WTC11 (cell line): Measurements from ENCODE around the gene LATS2.

ENCODE experiments used
- AR ChIP-seq: fragments of 250-450 bp; sonication (Bioruptor Pico); IDR thresholded peaks from 2 replicates; pipeline ENCODE4 v1.9.0; 2021; ENCODE audit warnings: mild to moderate bottlenecking
- CREB1 ChIP-seq: sonication (generic); formaldehyde crosslinking; IDR thresholded peaks from 2 replicates; pipeline ENCODE4 v1.8.0; 2023; ENCODE audit warnings: mild to moderate bottlenecking, missing genetic modification reagents
- CTCF ChIP-seq: fragments of 200-600 bp; IDR thresholded peaks from 2 replicates; pipeline ENCODE4 v1.8.0; 2022; ENCODE audit warnings: antibody characterized with exemption
- E2F4 ChIP-seq: sonication (generic); formaldehyde crosslinking; IDR thresholded peaks from 2 replicates; pipeline ENCODE4 v1.8.1; 2022; ENCODE audit warnings: low read depth, mild to moderate bottlenecking, moderate library complexity, missing genetic modification reagents, borderline replicate concordance
- MAX ChIP-seq: sonication (generic); formaldehyde crosslinking; IDR thresholded peaks from 2 replicates; pipeline ENCODE4 v1.8.0; 2022; ENCODE audit warnings: mild to moderate bottlenecking, missing genetic modification reagents
- NFE2L1 ChIP-seq: sonication (generic); formaldehyde crosslinking; IDR thresholded peaks from 2 replicates; pipeline ENCODE4 v1.8.1; 2023; ENCODE audit warnings: missing genetic modification reagents
- NFYB ChIP-seq: sonication (generic); formaldehyde crosslinking; conservative IDR thresholded peaks from 2 replicates; pipeline ENCODE4 v1.8.0; 2022; ENCODE audit warnings: low read depth, missing genetic modification reagents
- SMAD4 ChIP-seq: sonication (generic); formaldehyde crosslinking; IDR thresholded peaks from 2 replicates; pipeline ENCODE4 v1.8.0; 2022; ENCODE audit warnings: mild to moderate bottlenecking, missing genetic modification reagents
- ZNF317 ChIP-seq: sonication (generic); formaldehyde crosslinking; IDR thresholded peaks from 2 replicates; pipeline ENCODE4 v1.8.1; 2023; ENCODE audit warnings: low read depth, mild to moderate bottlenecking, moderate library complexity, missing genetic modification reagents, borderline replicate concordance
- TF ChIP-seq, protein P1 (sequence below): sonication (generic); formaldehyde crosslinking; IDR thresholded peaks from 2 replicates; pipeline ENCODE4 v1.8.1; 2023; ENCODE audit warnings: mild to moderate bottlenecking, missing genetic modification reagents, moderate library complexity
- TF ChIP-seq, protein P2 (sequence below): fragments of 250-450 bp; sonication (Bioruptor Pico); IDR thresholded peaks from 2 replicates; pipeline ENCODE4 v1.9.0; 2021; ENCODE audit warnings: moderate library complexity, mild to moderate bottlenecking, inconsistent platforms, borderline replicate concordance

GRCh38 chr13:20939662-20940061 lies 121.7 kb downstream of the LATS2 start:
- TF ChIP-seq SMAD4 (CRISPR knock-in tag) (no peak), CREB1 (CRISPR knock-in tag) (no peak), MAX (CRISPR knock-in tag) (no peak), NFYB (no peak), E2F4 (CRISPR knock-in tag) (no peak), CTCF (no peak), ZNF317 (CRISPR knock-in tag) (no peak), AR (CRISPR knock-in tag) (no peak), NFE2L1 (CRISPR knock-in tag) (no peak)
- TF ChIP-seq, protein P1, sequence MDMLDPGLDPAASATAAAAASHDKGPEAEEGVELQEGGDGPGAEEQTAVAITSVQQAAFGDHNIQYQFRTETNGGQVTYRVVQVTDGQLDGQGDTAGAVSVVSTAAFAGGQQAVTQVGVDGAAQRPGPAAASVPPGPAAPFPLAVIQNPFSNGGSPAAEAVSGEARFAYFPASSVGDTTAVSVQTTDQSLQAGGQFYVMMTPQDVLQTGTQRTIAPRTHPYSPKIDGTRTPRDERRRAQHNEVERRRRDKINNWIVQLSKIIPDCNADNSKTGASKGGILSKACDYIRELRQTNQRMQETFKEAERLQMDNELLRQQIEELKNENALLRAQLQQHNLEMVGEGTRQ (CRISPR knock-in tag): no peak
- TF ChIP-seq, protein P2, sequence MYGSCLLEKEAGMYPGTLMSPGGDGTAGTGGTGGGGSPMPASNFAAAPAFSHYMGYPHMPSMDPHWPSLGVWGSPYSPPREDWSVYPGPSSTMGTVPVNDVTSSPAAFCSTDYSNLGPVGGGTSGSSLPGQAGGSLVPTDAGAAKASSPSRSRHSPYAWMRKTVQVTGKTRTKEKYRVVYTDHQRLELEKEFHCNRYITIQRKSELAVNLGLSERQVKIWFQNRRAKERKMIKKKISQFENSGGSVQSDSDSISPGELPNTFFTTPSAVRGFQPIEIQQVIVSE: no peak
